ENCODE data around the gene SYT14. TPM values are rescaled to one million over a fixed set of nuclear protein-coding genes. Genes with fewer than 3 reads are reported as not detected.

SYT14 gene
- total and polyA plus RNA-seq, 2 of the 4 experiments (the other 2 are of a cell fraction), result 0.14 to 1.3 TPM

DNA sequence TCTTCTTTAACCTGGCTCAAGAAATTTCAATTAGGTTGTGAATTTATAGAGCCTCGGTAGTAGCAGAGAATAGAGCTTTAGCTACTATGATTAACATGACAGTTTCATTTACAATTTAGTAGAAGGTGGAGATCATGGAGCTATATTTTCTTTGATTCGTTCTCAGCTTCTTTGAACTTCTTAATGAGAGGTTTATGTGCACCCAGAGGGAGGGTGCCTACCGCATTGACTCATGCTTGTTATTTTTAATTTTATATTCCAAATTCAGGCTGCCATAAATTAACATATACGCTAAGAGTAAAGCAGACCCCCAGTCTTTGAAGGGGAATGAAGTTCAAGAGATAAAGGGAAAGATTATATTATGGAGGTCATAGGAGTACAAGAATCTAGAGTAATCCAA, 24.4 kb downstream of the SYT14 start:
- POLR2A ChIA-PET (ENCODE audit: unreplicated experiment), result no interaction called here
- in situ Hi-C loops (cut with MboI; ENCODE audit: low sequenced_read_pairs) (no loop called here), dilution Hi-C loops (cut with HindIII; ENCODE audit: low sequenced_read_pairs, unreplicated experiment) (no loop called here), intact Hi-C loops (cut with micrococcal nuclease) (no loop called here)
- no peak overlapping the region for H2BK120ac ChIP-seq (ENCODE audit: low read depth, low read length)
- WGBS, 2 experiments (ENCODE audit: extremely low coverage in 2 of 2, insufficient read length in 1 of 2), result no CpG with 5 or more reads among the region's 4 CpGs
- H4K5ac ChIP-seq (ENCODE audit: low read depth, low read length), result no peak overlapping the region
- no peak overlapping the region for H2BK15ac ChIP-seq (ENCODE audit: low read depth, low read length)
- no peak overlapping the region for H2AFZ ChIP-seq (replicated peaks; ENCODE audit: low read length, poor library complexity)
- no peak overlapping the region for H3K4me3 ChIP-seq (ENCODE audit: insufficient read depth, low read depth, low read length)
- ATAC-seq (ENCODE audit: low read depth) (no peak), DNase-seq (no peak)
- no peaks in the 10 kb centered on the region for H3K36me3 ChIP-seq (ENCODE audit: control insufficient read depth, insufficient read depth, low read length)
- no peak overlapping the region for H2BK20ac ChIP-seq (ENCODE audit: low read depth, low read length)
- no peak overlapping the region for H3K4me2 ChIP-seq (ENCODE audit: low read depth, low read length)
- H3K9me3 ChIP-seq (ENCODE audit: control insufficient read depth, insufficient read depth, low read length), result no peaks in the 10 kb centered on the region
- no peak overlapping the region for H3K9ac ChIP-seq (ENCODE audit: low read depth, low read length)
- no peak overlapping the region for H2BK5ac ChIP-seq (ENCODE audit: low read depth, low read length, poor library complexity, severe bottlenecking)
- no peak overlapping the region for H3K18ac ChIP-seq (ENCODE audit: low read depth, low read length)
- H4K8ac ChIP-seq (ENCODE audit: low read depth in 2 of 2, low read length in 2 of 2), result no peak overlapping the region
- H3K79me1 ChIP-seq (ENCODE audit: low read depth in 1 of 2, low read length in 2 of 2), result no peaks in the 10 kb centered on the region
- H4K91ac ChIP-seq (ENCODE audit: insufficient read depth, low read depth, low read length), result no peak overlapping the region
- TF ChIP-seq, protein P1, sequence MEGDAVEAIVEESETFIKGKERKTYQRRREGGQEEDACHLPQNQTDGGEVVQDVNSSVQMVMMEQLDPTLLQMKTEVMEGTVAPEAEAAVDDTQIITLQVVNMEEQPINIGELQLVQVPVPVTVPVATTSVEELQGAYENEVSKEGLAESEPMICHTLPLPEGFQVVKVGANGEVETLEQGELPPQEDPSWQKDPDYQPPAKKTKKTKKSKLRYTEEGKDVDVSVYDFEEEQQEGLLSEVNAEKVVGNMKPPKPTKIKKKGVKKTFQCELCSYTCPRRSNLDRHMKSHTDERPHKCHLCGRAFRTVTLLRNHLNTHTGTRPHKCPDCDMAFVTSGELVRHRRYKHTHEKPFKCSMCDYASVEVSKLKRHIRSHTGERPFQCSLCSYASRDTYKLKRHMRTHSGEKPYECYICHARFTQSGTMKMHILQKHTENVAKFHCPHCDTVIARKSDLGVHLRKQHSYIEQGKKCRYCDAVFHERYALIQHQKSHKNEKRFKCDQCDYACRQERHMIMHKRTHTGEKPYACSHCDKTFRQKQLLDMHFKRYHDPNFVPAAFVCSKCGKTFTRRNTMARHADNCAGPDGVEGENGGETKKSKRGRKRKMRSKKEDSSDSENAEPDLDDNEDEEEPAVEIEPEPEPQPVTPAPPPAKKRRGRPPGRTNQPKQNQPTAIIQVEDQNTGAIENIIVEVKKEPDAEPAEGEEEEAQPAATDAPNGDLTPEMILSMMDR (conservative IDR thresholded peaks at IDR 0.05; ENCODE audit: low read depth, low read length), result no peak
- no peak for TF ChIP-seq BHLHE40 (IDR thresholded peaks at IDR 0.05; ENCODE audit: low read depth, low read length)
- no peak for TF ChIP-seq FOS (IDR thresholded peaks at IDR 0.05; ENCODE audit: low read depth, low read length)
- no peak for TF ChIP-seq MAZ (IDR thresholded peaks at IDR 0.05; ENCODE audit: borderline replicate concordance, low read depth, low read length)
- TF ChIP-seq CEBPB (IDR thresholded peaks at IDR 0.05; ENCODE audit: low read depth, low read length), result no peak
- TF ChIP-seq, protein P2, sequence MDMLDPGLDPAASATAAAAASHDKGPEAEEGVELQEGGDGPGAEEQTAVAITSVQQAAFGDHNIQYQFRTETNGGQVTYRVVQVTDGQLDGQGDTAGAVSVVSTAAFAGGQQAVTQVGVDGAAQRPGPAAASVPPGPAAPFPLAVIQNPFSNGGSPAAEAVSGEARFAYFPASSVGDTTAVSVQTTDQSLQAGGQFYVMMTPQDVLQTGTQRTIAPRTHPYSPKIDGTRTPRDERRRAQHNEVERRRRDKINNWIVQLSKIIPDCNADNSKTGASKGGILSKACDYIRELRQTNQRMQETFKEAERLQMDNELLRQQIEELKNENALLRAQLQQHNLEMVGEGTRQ (IDR thresholded peaks at IDR 0.05; ENCODE audit: low read depth, low read length), result no peak
- no peak overlapping the region for H3K56ac ChIP-seq (ENCODE audit: extremely low read depth, insufficient read depth, low read length)
- no peaks in the 10 kb centered on the region for H4K20me1 ChIP-seq (ENCODE audit: insufficient read depth, low read length)
- H2AK9ac ChIP-seq (replicated peaks; ENCODE audit: low read depth, low read length, poor library complexity), result no peak overlapping the region
- H3K4me1 ChIP-seq (ENCODE audit: control insufficient read depth, insufficient read depth, low read length), result no peaks in the 10 kb centered on the region
- H3K27ac ChIP-seq (ENCODE audit: insufficient read depth, low read length), result no peak overlapping the region
- no peak overlapping the region for H2AK5ac ChIP-seq (ENCODE audit: low read depth, low read length)
- no peaks in the 10 kb centered on the region for H3K27me3 ChIP-seq (ENCODE audit: control insufficient read depth, insufficient read depth, low read length)
- H3K4ac ChIP-seq (ENCODE audit: low read depth, low read length), result no peak overlapping the region
- H3K9me1 ChIP-seq (ENCODE audit: insufficient read depth, low read length), result no peaks in the 10 kb centered on the region
- no peak overlapping the region for H3K23ac ChIP-seq (ENCODE audit: low read depth, low read length)
- no peak overlapping the region for H3K14ac ChIP-seq (replicated peaks; ENCODE audit: low read depth, low read length)
- CTCF ChIA-PET, result no interaction called here
- no TSS peak for BruUV-seq (replicated peaks)
